Measurements from ENCODE around the gene FNBP1.
"Not testable (repeated sequence)": the region's sequence is repeated elsewhere in the genome, so short reads cannot be mapped to it uniquely, and the experiment has no call there.

DNA sequence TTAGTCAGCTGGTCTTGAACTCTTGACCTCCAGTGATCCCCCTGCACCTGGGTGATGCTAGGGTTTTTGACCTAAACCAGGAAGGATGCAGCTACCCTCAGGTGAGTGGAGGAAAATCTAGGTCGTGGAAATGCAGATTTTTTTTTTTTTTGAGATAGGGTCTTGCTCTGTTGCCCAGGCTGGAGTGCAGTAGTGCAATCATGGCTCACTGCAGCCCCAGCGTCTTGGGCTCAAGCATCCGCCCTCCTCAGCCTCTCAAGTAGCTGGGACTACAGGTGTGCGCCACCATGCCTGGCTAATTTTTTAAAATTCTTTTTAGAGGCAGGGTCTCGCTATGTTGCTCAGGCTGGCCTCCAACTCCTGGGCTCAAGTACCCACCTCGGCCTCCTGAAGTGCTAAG, 51.9 kb downstream of the FNBP1 start:
- not testable (repeated sequence) for TF ChIP-seq EZH2phosphoT487, EZH2 (IDR thresholded peaks at IDR 0.05)
